DND-41 (cell line): Measurements from ENCODE around the gene GPR15.

Experiments
- ATAC-seq: fragments of 200-7000 bp; cut with Tn5 transposase; 3 replicates; pipeline ENCODE4 v1.9.1; 2021; ENCODE audit warnings: low read depth; ENCODE audit not compliant: insufficient read depth
- DNase-seq: peaks from one replicate; pipeline ENCODE4 v3.0.0-alpha.2; 2020
- H2AFZ ChIP-seq: 2 replicates; pipeline ENCODE4 v1.6.0; 2012; ENCODE audit warnings: low read depth, low read length
- H3K27ac ChIP-seq: 2 replicates; pipeline ENCODE4 v1.5.1; 2012; ENCODE audit warnings: low read length, inconsistent platforms
- H3K27me3 ChIP-seq: fragments of 200-600 bp; sonication (generic); 2 replicates; pipeline ENCODE4 v1.6.0; 2012; ENCODE audit warnings: low read length, mild to moderate bottlenecking, inconsistent platforms; ENCODE audit not compliant: insufficient read depth, poor library complexity
- H3K36me3 ChIP-seq: 2 replicates; pipeline ENCODE4 v1.5.1; 2012; ENCODE audit warnings: low read length, inconsistent platforms; ENCODE audit not compliant: insufficient read depth
- H3K4me1 ChIP-seq: 2 replicates; pipeline ENCODE4 v1.5.1; 2012; ENCODE audit warnings: mild to moderate bottlenecking, low read length; ENCODE audit not compliant: insufficient read depth
- H3K4me2 ChIP-seq: 2 replicates; pipeline ENCODE4 v1.6.0; 2012; ENCODE audit warnings: mild to moderate bottlenecking, moderate library complexity, low read length, inconsistent platforms; ENCODE audit not compliant: insufficient read depth
- H3K4me3 ChIP-seq, 2 experiments: fragments of 200-600 bp in 1 of 2; shearing (Covaris generic) in 1 of 2; 2 replicates each; pipeline ENCODE4 v1.5.1; 2012 to 2016; ENCODE audit warnings: inconsistent platforms in 2 of 2, low read length in 2 of 2, mild to moderate bottlenecking in 2 of 2, low read depth in 1 of 2, moderate library complexity in 1 of 2
- H3K79me2 ChIP-seq: 2 replicates; pipeline ENCODE4 v1.6.0; 2012; ENCODE audit warnings: low read length, inconsistent platforms; ENCODE audit not compliant: insufficient read depth
- H3K9ac ChIP-seq: 2 replicates; pipeline ENCODE4 v1.6.0; 2012; ENCODE audit warnings: low read depth, mild to moderate bottlenecking, inconsistent platforms, low read length, moderate library complexity
- H3K9me3 ChIP-seq: 2 replicates; pipeline ENCODE4 v1.5.1; 2012; ENCODE audit warnings: low read length, moderate library complexity, mild to moderate bottlenecking, inconsistent platforms; ENCODE audit not compliant: insufficient read depth, severe bottlenecking
- H4K20me1 ChIP-seq: 2 replicates; pipeline ENCODE4 v1.6.0; 2012; ENCODE audit warnings: low read length; ENCODE audit not compliant: insufficient read depth
- EZH2 ChIP-seq: IDR thresholded peaks from 3 replicates; pipeline ENCODE4 v1.6.1; 2012; ENCODE audit warnings: borderline replicate concordance, low read depth, mild to moderate bottlenecking, moderate library complexity, low read length, inconsistent platforms; ENCODE audit not compliant: severe bottlenecking
- TF ChIP-seq, protein P1 (sequence below): IDR thresholded peaks from 2 replicates; pipeline ENCODE4 v1.5.1; 2012; ENCODE audit warnings: borderline replicate concordance, low read length, moderate library complexity, mild to moderate bottlenecking; ENCODE audit not compliant: poor library complexity, severe bottlenecking; ENCODE audit errors: extremely low read depth

GPR15 gene

DNA sequence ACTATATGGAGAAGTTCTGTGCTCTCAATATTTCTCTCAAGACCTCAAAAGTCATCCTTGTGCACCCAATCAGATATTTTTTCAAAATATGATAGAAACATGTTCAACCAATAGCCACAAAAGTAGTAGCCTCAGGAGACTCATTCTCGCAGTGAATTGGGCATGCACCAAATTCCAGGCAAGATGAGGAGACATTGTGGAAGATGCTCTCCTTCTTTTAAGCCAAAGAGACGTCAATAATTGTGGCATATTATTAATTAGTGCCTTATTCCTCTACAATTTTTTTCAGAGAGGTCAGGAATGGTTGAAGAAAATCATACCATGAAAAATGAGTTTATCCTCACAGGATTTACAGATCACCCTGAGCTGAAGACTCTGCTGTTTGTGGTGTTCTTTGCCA lies 34.4 kb upstream of the GPR15 start, which contains the start of gene OR5K2:
Gene OR5K2 (plus strand): TSS at position 301 of the 400 bp plus-strand sequence. CDS start 0 bp downstream, at position 301.
- Histone ChIP-seq H3K9me3 (no peaks in the 10 kb centered on the region), H3K4me1 (no peaks in the 10 kb centered on the region), H3K27ac (no peak within 1 kb of the TSS), H2AFZ (no peak within 1 kb of the TSS), H4K20me1 (no peaks in the 10 kb centered on the region), H3K27me3 (no peaks in the 10 kb centered on the region), H3K9ac (no peak within 1 kb of the TSS), H3K79me2 (no peaks in the 10 kb centered on the region), H3K36me3 (no peaks in the 10 kb centered on the region), H3K4me2 (no peak within 1 kb of the TSS), H3K4me3 (no peak within 1 kb of the TSS)
- no peak for ATAC-seq
- TF ChIP-seq, protein P1, sequence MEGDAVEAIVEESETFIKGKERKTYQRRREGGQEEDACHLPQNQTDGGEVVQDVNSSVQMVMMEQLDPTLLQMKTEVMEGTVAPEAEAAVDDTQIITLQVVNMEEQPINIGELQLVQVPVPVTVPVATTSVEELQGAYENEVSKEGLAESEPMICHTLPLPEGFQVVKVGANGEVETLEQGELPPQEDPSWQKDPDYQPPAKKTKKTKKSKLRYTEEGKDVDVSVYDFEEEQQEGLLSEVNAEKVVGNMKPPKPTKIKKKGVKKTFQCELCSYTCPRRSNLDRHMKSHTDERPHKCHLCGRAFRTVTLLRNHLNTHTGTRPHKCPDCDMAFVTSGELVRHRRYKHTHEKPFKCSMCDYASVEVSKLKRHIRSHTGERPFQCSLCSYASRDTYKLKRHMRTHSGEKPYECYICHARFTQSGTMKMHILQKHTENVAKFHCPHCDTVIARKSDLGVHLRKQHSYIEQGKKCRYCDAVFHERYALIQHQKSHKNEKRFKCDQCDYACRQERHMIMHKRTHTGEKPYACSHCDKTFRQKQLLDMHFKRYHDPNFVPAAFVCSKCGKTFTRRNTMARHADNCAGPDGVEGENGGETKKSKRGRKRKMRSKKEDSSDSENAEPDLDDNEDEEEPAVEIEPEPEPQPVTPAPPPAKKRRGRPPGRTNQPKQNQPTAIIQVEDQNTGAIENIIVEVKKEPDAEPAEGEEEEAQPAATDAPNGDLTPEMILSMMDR: no peak
- no peak for TF ChIP-seq EZH2
- DNase-seq: no peak

DNA sequence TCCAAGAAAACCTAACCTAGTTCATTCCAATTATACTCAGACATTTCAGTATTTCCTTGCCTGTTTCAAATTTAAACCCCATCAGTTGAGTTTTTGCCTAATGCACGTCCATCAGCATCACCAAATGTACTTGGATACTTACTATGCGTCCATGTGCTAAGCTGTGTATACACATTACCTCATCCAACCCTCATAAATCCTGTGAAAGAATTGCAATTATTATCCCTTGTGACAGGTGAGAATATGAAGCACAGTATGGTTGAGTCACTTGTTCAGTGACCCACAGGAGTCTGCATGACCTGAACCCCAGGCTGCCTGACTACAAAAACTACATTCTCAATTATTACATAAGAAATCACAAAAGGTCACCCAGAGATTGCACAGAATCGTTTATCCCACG lies 31.8 kb upstream of the GPR15 start:
- DNase-seq (no peak), ATAC-seq (no peak)
- no peak overlapping the region for H3K4me3 ChIP-seq
- H3K9ac ChIP-seq: no peak overlapping the region
- H3K4me1 ChIP-seq: no peaks in the 10 kb centered on the region
- no peaks in the 10 kb centered on the region for H3K27me3 ChIP-seq
- no peaks in the 10 kb centered on the region for H3K9me3 ChIP-seq
- H2AFZ ChIP-seq: no peak overlapping the region
- H3K4me2 ChIP-seq: no peak overlapping the region
- H3K27ac ChIP-seq: no peak overlapping the region
- TF ChIP-seq EZH2: no peak
- TF ChIP-seq, protein P1: no peak
- no peaks in the 10 kb centered on the region for H3K36me3 ChIP-seq
- H3K79me2 ChIP-seq: no peaks in the 10 kb centered on the region
- H4K20me1 ChIP-seq: no peaks in the 10 kb centered on the region

DNA sequence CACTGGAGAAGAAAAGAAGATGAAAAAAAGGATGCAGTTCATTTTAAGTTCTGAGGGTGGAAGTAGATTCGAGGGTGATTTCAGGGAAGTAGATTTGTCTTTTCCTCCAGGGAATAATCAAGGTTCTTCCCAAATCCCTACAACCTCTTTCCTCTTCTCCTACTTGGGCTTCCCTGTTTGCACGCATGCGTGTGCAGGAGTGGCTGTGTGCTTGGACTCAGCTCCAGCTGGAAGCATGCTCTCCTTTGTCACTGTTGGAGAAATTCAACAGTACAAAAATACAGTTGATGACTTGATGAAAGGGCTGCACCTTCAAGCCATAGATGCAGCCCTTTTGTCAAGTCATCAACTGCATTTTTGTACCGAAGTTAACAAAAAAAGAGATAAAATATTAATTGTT lies 30.5 kb upstream of the GPR15 start:
- Histone ChIP-seq H3K9ac (no peak overlapping the region), H3K4me3 (no peak overlapping the region), H3K36me3 (no peaks in the 10 kb centered on the region), H2AFZ (no peak overlapping the region), H3K79me2 (no peaks in the 10 kb centered on the region), H3K9me3 (no peaks in the 10 kb centered on the region), H3K4me2 (no peak overlapping the region), H3K27me3 (no peaks in the 10 kb centered on the region), H3K27ac (no peak overlapping the region), H4K20me1 (no peaks in the 10 kb centered on the region), H3K4me1 (no peaks in the 10 kb centered on the region)
- no peak for TF ChIP-seq EZH2
- TF ChIP-seq, protein P1: no peak
- ATAC-seq (no peak), DNase-seq (no peak)
